Tibial nerve (tissue), 4 donors: ENCODE results near the gene TMED8.

Experiments used
- CTCF ChIP-seq, 5 experiments: fragments of 200-600 bp in 3 of 5; fragments of 450-650 bp in 2 of 5; sonication (generic) in 3 of 5; IDR thresholded peaks; one replicate each; pipeline ENCODE4 v1.5.1; 2016 to 2019; ENCODE audit warnings: antibody characterized with exemption in 5 of 5, mild to moderate bottlenecking in 3 of 5, moderate library complexity in 2 of 5
- EP300 ChIP-seq, 2 donors: sonication (generic); formaldehyde crosslinking; IDR thresholded peaks; one replicate each; pipeline ENCODE4 v1.6.1; 2017; ENCODE audit warnings: antibody characterized with exemption in 2 of 2, mild to moderate bottlenecking in 1 of 2
- POLR2A ChIP-seq, 2 donors: fragments of 450-650 bp; IDR thresholded peaks; one replicate each; pipeline ENCODE4 v1.6.1; 2017; ENCODE audit warnings: antibody characterized with exemption in 2 of 2, mild to moderate bottlenecking in 2 of 2, moderate library complexity in 2 of 2

- no peak for TF ChIP-seq POLR2A (IDR thresholded peaks at IDR 0.05)
- TF ChIP-seq CTCF (IDR thresholded peaks at IDR 0.05) = no peak
- no peak for TF ChIP-seq EP300 (IDR thresholded peaks at IDR 0.05)
Measured at GRCh38 chr14:77347751-77348150, 29.1 kb downstream of the TMED8 start.
